ENCODE results near the gene IGF1. TPM values are rescaled to one million over a fixed set of nuclear protein-coding genes. Genes with fewer than 3 reads are reported as not detected.

The IGF1 gene
- total RNA-seq, 1 donor from 2014 or later: 73.5 TPM

- TF ChIP-seq, protein P1, sequence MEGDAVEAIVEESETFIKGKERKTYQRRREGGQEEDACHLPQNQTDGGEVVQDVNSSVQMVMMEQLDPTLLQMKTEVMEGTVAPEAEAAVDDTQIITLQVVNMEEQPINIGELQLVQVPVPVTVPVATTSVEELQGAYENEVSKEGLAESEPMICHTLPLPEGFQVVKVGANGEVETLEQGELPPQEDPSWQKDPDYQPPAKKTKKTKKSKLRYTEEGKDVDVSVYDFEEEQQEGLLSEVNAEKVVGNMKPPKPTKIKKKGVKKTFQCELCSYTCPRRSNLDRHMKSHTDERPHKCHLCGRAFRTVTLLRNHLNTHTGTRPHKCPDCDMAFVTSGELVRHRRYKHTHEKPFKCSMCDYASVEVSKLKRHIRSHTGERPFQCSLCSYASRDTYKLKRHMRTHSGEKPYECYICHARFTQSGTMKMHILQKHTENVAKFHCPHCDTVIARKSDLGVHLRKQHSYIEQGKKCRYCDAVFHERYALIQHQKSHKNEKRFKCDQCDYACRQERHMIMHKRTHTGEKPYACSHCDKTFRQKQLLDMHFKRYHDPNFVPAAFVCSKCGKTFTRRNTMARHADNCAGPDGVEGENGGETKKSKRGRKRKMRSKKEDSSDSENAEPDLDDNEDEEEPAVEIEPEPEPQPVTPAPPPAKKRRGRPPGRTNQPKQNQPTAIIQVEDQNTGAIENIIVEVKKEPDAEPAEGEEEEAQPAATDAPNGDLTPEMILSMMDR (IDR thresholded peaks at IDR 0.05): no peak
- DNase-seq (ENCODE audit: low spot score in 2 of 2): no peak
- H3K4me1 ChIP-seq: no peaks in the 10 kb centered on the region
- intact Hi-C loops (cut with DNase I): no loop called here
- H3K4me3 ChIP-seq: no peak overlapping the region
- H3K9me3 ChIP-seq: no peaks in the 10 kb centered on the region
- H3K27ac ChIP-seq: no peak overlapping the region
- H3K36me3 ChIP-seq: no peaks in the 10 kb centered on the region
- no peaks in the 10 kb centered on the region for H3K27me3 ChIP-seq
These were observed 41.4 kb upstream of the IGF1 start for GRCh38 chr12:102521662-102522277.

GRCh38 chr12:102518871-102519270, 38.5 kb upstream of the IGF1 start:
- no peak overlapping the region for H3K4me3 ChIP-seq
- H3K27me3 ChIP-seq: no peaks in the 10 kb centered on the region
- intact Hi-C loops (cut with DNase I): no loop called here
- TF ChIP-seq, protein P1 (IDR thresholded peaks at IDR 0.05): no peak
- DNase-seq (ENCODE audit: low spot score in 2 of 2): no peak
- no peaks in the 10 kb centered on the region for H3K4me1 ChIP-seq
- H3K27ac ChIP-seq: no peak overlapping the region
- H3K36me3 ChIP-seq: no peaks in the 10 kb centered on the region
- H3K9me3 ChIP-seq: no peaks in the 10 kb centered on the region

DNA sequence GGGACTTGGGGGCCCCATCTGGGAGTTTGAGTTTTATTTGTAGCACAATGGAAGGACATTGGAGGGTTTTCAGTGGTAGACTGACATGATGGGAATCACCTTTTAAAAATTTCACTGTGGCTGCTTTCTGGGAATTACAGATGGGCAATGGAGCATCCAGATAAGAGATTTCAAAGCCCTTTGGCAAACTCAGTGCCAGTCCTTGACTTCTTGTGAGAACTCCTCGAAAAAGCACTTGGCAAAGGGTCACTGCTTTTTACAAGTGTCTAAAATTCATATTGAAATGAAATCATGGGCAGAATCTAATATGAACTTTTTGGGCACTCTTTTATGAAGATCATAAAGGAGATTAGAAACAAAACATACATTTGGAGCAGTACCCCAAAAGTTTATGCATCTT, 34.3 kb upstream of the IGF1 start:
- intact Hi-C loops (cut with DNase I): no loop called here
- TF ChIP-seq, protein P1 (IDR thresholded peaks at IDR 0.05): no peak
- Histone ChIP-seq H3K27ac (no peak overlapping the region), H3K4me3 (no peak overlapping the region), H3K27me3 (no peaks in the 10 kb centered on the region), H3K36me3 (no peaks in the 10 kb centered on the region), H3K9me3 (no peaks in the 10 kb centered on the region), H3K4me1 (no peaks in the 10 kb centered on the region)
- no peak for DNase-seq (ENCODE audit: low spot score in 2 of 2)

DNA sequence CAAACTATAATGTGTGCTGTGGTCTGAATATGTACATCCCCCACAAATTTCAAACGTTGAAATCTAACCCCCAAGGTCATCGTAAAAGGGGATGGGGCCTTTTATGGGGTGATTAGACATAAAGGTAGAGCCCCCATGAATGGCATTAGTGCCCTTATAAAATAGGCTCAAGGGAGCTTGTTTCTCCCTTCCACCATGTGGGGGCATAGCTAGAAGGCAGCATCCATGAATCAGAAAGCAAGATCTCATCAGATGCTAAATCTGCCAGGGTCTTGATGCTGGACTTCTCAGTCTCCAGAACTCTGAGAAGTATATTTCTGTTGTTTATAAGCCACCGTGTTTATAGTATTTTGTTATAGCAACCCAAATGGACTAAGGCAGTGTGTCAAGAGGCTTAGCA, 33.4 kb upstream of the IGF1 start:
- DNase-seq (ENCODE audit: low spot score in 2 of 2): no peak
- TF ChIP-seq, protein P1 (IDR thresholded peaks at IDR 0.05): no peak

GRCh38 chr12:102513272-102513671, 32.9 kb upstream of the IGF1 start:
- no peak for DNase-seq (ENCODE audit: low spot score in 2 of 2)
- intact Hi-C loops (cut with DNase I): no loop called here

More for the DNA sequence above, 33.4 kb upstream of the IGF1 start:
- no peaks in the 10 kb centered on the region for H3K9me3 ChIP-seq
- intact Hi-C loops (cut with DNase I): no loop called here
- H3K4me1 ChIP-seq: no peaks in the 10 kb centered on the region
- no peaks in the 10 kb centered on the region for H3K27me3 ChIP-seq
- H3K4me3 ChIP-seq: no peak overlapping the region
- no peaks in the 10 kb centered on the region for H3K36me3 ChIP-seq
- no peak overlapping the region for H3K27ac ChIP-seq

More at GRCh38 chr12:102513272-102513671, 32.9 kb upstream of the IGF1 start:
- no peak overlapping the region for H3K27ac ChIP-seq
- no peaks in the 10 kb centered on the region for H3K36me3 ChIP-seq
- no peaks in the 10 kb centered on the region for H3K27me3 ChIP-seq
- TF ChIP-seq, protein P1 (IDR thresholded peaks at IDR 0.05): no peak
- no peaks in the 10 kb centered on the region for H3K4me1 ChIP-seq
- H3K4me3 ChIP-seq: no peak overlapping the region
- H3K9me3 ChIP-seq: no peaks in the 10 kb centered on the region
